SK-N-MC (cell line): Measurements from ENCODE around the gene OR5K2.

Experiments used
- DNase-seq: peaks from one replicate; pipeline ENCODE4 v3.0.0-alpha.2; 2011; ENCODE audit warnings: low read depth, low spot score
- H3K27ac ChIP-seq: fragments of 200-600 bp; sonication (generic); 2 replicates; pipeline ENCODE4 v1.5.1; 2016; ENCODE audit warnings: mixed run types
- H3K36me3 ChIP-seq: fragments of 200-600 bp; sonication (generic); 2 replicates; pipeline ENCODE4 v1.6.1; 2017; ENCODE audit warnings: antibody characterized with exemption, low read length, mixed read lengths; ENCODE audit not compliant: insufficient read depth
- H3K4me3 ChIP-seq: fragments of 200-600 bp; sonication (generic); 2 replicates; pipeline ENCODE4 v1.5.1; 2016
- H3K9ac ChIP-seq: fragments of 200-600 bp; sonication (generic); 2 replicates; pipeline ENCODE4 v1.8.0; 2017; ENCODE audit warnings: mixed run types, mixed read lengths; ENCODE audit not compliant: insufficient read length
- H3K9me3 ChIP-seq: fragments of 200-600 bp; sonication (generic); 2 replicates; pipeline ENCODE4 v1.6.1; 2017; ENCODE audit warnings: low read depth, mild to moderate bottlenecking, antibody characterized with exemption, low read length, moderate library complexity, mixed read lengths
- EZH2 ChIP-seq: fragments of 200-600 bp; sonication (generic); IDR thresholded peaks from one replicate; pipeline ENCODE4 v1.6.1; 2017; ENCODE audit warnings: antibody characterized with exemption
- FOXP2 ChIP-seq: optimal IDR thresholded peaks from 2 replicates; pipeline ENCODE3; 2011; ENCODE audit warnings: mild to moderate bottlenecking, moderate library complexity; ENCODE audit not compliant: insufficient read depth; ENCODE audit errors: extremely low read length, control extremely low read depth
- POLR2AphosphoS5 ChIP-seq: IDR thresholded peaks from 2 replicates; pipeline ENCODE4 v1.6.1; 2012; ENCODE audit warnings: mild to moderate bottlenecking, low read depth, low read length, borderline replicate concordance

The OR5K2 gene

GRCh38 chr3:98542623-98543022, 45.1 kb downstream of the OR5K2 start:
- Histone ChIP-seq H3K9ac (no peak overlapping the region), H3K4me3 (no peak overlapping the region), H3K9me3 (no peaks in the 10 kb centered on the region), H3K36me3 (no peaks in the 10 kb centered on the region), H3K27ac (no peak overlapping the region)
- TF ChIP-seq POLR2AphosphoS5 (no peak), FOXP2 (no peak), EZH2 (no peak)
- no peak for DNase-seq

- no peak for DNase-seq
- H3K27ac ChIP-seq: no peak overlapping the region
- H3K9ac ChIP-seq: no peak overlapping the region
- no peaks in the 10 kb centered on the region for H3K36me3 ChIP-seq
- TF ChIP-seq POLR2AphosphoS5: no peak
- no peak for TF ChIP-seq EZH2
- TF ChIP-seq FOXP2: no peak
- no peak overlapping the region for H3K4me3 ChIP-seq
- H3K9me3 ChIP-seq: no peaks in the 10 kb centered on the region
Observed at GRCh38 chr3:98545940-98546339, 48.5 kb downstream of the OR5K2 start.
